HAP-1 (cell line): ENCODE results near the gene ATP8A2.

Experiments
- DNase-seq, 2 experiments: peaks; one replicate each; pipeline ENCODE4 v3.0.0-alpha.2; 2016 to 2020; ENCODE audit warnings: low spot score in 2 of 2
- H3K27me3 ChIP-seq: fragments of 250-450 bp; sonication (Bioruptor Pico); 2 replicates; pipeline ENCODE4 v1.5.1; 2020; ENCODE audit warnings: low read depth, mild to moderate bottlenecking, moderate library complexity
- H3K36me3 ChIP-seq: fragments of 250-450 bp; sonication (Bioruptor Pico); replicated peaks from 2 replicates; pipeline ENCODE4 v1.5.1; 2020; ENCODE audit warnings: mild to moderate bottlenecking
- H3K4me1 ChIP-seq: fragments of 250-450 bp; sonication (Bioruptor Pico); 2 replicates; pipeline ENCODE4 v1.5.1; 2020; ENCODE audit warnings: mild to moderate bottlenecking
- H3K4me3 ChIP-seq: fragments of 250-450 bp; sonication (Bioruptor Pico); 2 replicates; pipeline ENCODE4 v1.5.1; 2020; ENCODE audit warnings: mild to moderate bottlenecking, moderate library complexity
- H3K9me3 ChIP-seq: fragments of 250-450 bp; sonication (Bioruptor Pico); 2 replicates; pipeline ENCODE4 v1.5.1; 2020; ENCODE audit warnings: mild to moderate bottlenecking, moderate library complexity
- in situ Hi-C: fragments of 300-500 bp; cut with MboI; formaldehyde crosslinking; loops from 3 replicates; pipeline ENCODE4 v1.14.3; 2020; ENCODE audit warnings: low sequenced_read_pairs, inconsistent platforms, mixed read lengths

The ATP8A2 gene

DNA sequence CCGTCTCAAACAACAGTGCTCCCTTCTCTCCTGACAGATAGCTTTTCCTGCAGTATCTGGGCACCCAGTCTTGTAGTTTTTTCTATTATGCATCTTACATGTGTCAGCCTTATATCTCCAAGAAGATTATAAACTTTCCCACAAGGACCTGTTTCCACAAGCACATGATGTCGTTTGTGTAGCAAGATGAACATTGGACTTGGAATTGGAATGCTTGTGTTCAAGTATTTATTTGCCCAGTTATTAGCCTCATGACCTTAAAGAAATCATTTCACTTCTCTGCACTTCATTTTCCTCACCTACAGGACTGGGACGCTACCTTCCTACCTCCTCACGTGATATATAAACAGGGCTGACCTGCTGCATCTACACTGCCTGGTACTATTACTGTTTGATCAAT, 658.6 kb downstream of the ATP8A2 start:
- DNase-seq = no peak
- in situ Hi-C loops = no loop called here
- H3K9me3 ChIP-seq = no peaks in the 10 kb centered on the region

DNA sequence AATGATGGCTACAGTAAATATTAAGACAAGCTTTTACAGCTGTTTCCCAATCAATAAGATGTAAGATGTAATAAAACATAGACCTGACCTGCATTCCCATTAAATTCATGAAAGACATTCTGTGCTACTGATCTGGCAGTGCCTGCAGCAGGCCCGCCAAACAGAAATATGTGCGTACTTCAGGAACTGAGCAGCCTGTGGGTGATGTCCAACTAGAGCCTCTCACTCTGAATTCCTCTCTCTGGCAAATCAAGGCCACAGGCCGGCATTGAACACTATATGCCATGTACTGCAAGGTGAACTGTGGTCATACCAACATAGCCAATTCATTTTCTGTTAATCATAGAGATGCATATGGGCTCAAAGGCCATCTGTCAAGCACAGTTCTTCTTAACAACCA, 662.2 kb downstream of the ATP8A2 start:
- in situ Hi-C loops = no loop called here
- no peaks in the 10 kb centered on the region for H3K4me1 ChIP-seq
- no peak overlapping the region for H3K4me3 ChIP-seq
- H3K36me3 ChIP-seq = no peaks in the 10 kb centered on the region
- H3K9me3 ChIP-seq = no peaks in the 10 kb centered on the region
- H3K27me3 ChIP-seq = no peaks in the 10 kb centered on the region
- no peak for DNase-seq

More for the DNA sequence above, 658.6 kb downstream of the ATP8A2 start:
- H3K4me3 ChIP-seq = no peak overlapping the region
- H3K4me1 ChIP-seq = no peaks in the 10 kb centered on the region
- H3K27me3 ChIP-seq = no peaks in the 10 kb centered on the region
- no peaks in the 10 kb centered on the region for H3K36me3 ChIP-seq

GRCh38 chr13:26036383-26036782, 664.6 kb downstream of the ATP8A2 start:
- no peaks in the 10 kb centered on the region for H3K4me1 ChIP-seq
- no peaks in the 10 kb centered on the region for H3K36me3 ChIP-seq
- DNase-seq = no peak
- no peak overlapping the region for H3K4me3 ChIP-seq
- no peaks in the 10 kb centered on the region for H3K9me3 ChIP-seq
- in situ Hi-C loops = no loop called here
- H3K27me3 ChIP-seq = no peaks in the 10 kb centered on the region

- peak; percentile 25 to 73 for DNase-seq
- Histone ChIP-seq H3K36me3 (no peaks in the 10 kb centered on the region), H3K27me3 (no peaks in the 10 kb centered on the region), H3K9me3 (no peaks in the 10 kb centered on the region), H3K4me1 (no peaks in the 10 kb centered on the region), H3K4me3 (no peak overlapping the region)
- in situ Hi-C loops = no loop called here
These were observed 665.5 kb downstream of the ATP8A2 start for GRCh38 chr13:26037302-26037701.

DNA sequence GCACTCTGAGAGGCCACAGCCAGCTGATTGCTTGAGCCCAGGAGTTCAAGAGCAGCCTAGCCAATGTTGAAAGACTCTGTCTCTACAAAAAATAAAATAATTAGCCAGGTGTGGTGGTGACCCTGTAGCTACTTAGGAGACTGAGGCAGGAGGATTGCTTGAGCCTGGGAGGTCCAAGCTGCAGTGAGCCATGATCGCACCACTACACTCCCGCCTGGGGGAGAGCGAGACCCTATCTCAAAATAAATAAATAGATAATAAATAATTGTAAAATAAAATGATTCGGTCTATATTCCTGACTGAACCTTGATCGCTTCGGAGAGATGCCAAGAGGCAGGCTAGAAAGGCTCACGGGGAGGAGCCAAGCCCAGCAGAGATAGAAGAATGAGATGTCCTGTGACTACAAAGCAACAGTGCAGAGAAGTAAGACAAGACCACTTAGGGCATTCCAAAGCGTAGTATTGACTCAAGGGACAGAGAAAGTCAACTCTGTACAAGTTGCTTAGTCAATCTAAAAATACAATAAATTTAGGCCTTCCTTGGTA, 667.2 kb downstream of the ATP8A2 start:
- Histone ChIP-seq H3K9me3 (no peaks in the 10 kb centered on the region), H3K36me3 (no peaks in the 10 kb centered on the region), H3K4me3 (no peak overlapping the region), H3K4me1 (no peaks in the 10 kb centered on the region), H3K27me3 (no peaks in the 10 kb centered on the region)
- no peak for DNase-seq
- in situ Hi-C loops = no loop called here

DNA sequence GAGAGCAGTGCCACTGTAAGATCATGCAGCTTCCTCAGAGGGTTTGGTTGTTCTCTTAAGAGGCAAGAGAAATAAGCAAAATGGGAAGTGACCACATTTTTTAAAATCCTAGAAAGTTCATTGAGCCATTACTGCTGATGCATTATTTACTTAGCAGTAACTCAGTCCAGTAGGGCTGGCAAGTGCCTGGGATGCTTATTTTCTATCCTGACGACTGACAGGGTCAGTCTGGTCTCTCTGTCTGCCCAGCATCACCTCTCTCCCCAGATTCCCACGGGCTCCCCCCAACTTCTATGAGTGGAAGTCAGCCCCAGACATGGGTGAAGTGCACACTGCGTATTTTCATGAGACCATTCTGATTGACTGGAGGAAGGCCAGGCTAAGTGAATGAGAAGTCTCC, 669.7 kb downstream of the ATP8A2 start:
- Histone ChIP-seq H3K4me1 (no peaks in the 10 kb centered on the region), H3K9me3 (no peaks in the 10 kb centered on the region), H3K36me3 (no peaks in the 10 kb centered on the region), H3K27me3 (no peaks in the 10 kb centered on the region), H3K4me3 (no peak overlapping the region)
- no peak for DNase-seq
- in situ Hi-C loops = no loop called here

- in situ Hi-C loops = no loop called here
- H3K36me3 ChIP-seq = no peaks in the 10 kb centered on the region
These were observed 671.0 kb downstream of the ATP8A2 start for GRCh38 chr13:26042785-26043184.

GRCh38 chr13:26045142-26045541, 673.4 kb downstream of the ATP8A2 start:
- no peaks in the 10 kb centered on the region for H3K9me3 ChIP-seq
- DNase-seq = no peak
- H3K27me3 ChIP-seq = no peaks in the 10 kb centered on the region
- peaks cover 17% of the 10 kb centered on the region for H3K4me1 ChIP-seq
- H3K36me3 ChIP-seq = no peaks in the 10 kb centered on the region
- in situ Hi-C loops = no loop called here
- H3K4me3 ChIP-seq = no peak overlapping the region

More at GRCh38 chr13:26042785-26043184, 671.0 kb downstream of the ATP8A2 start:
- no peak overlapping the region for H3K4me3 ChIP-seq
- no peaks in the 10 kb centered on the region for H3K4me1 ChIP-seq
- no peak for DNase-seq
- no peaks in the 10 kb centered on the region for H3K9me3 ChIP-seq
- H3K27me3 ChIP-seq = no peaks in the 10 kb centered on the region

- Histone ChIP-seq H3K4me1 (peaks cover 17% of the 10 kb centered on the region), H3K9me3 (no peaks in the 10 kb centered on the region), H3K4me3 (no peak overlapping the region), H3K36me3 (no peaks in the 10 kb centered on the region), H3K27me3 (no peaks in the 10 kb centered on the region)
- no peak for DNase-seq
- in situ Hi-C loops = no loop called here
These were observed 674.9 kb downstream of the ATP8A2 start for GRCh38 chr13:26046639-26047038.

DNA sequence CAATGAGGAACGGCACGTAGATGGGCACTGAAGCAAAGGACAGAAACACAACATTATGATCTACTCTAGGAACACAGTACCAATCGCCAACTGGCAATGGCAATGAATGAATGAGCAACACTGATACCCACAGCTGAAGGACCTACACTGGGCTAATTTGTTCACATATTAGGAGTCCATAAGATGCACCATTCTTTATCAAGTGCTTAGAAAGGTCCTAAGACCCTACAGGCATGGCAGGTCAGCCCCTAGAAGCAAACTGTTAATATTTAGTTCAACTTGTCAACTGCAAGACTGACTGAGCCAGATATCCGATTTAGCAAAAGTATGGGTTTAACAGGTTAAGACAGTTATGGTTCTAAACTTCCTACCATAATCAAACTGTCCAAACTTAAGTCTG, 675.3 kb downstream of the ATP8A2 start:
- no peak overlapping the region for H3K4me3 ChIP-seq
- in situ Hi-C loops = no loop called here
- no peaks in the 10 kb centered on the region for H3K9me3 ChIP-seq
- no peak for DNase-seq
- no peaks in the 10 kb centered on the region for H3K27me3 ChIP-seq
- peaks cover 17% of the 10 kb centered on the region for H3K4me1 ChIP-seq
- no peaks in the 10 kb centered on the region for H3K36me3 ChIP-seq

- Histone ChIP-seq H3K4me3 (no peak overlapping the region; the same call in 1 of the 2 replicates), H3K27me3 (no peaks in the 10 kb centered on the region), H3K4me1 (peaks cover 17% of the 10 kb centered on the region), H3K9me3 (no peaks in the 10 kb centered on the region), H3K36me3 (no peaks in the 10 kb centered on the region)
- in situ Hi-C loops = no loop called here
- peak in 1 of 2 experiments; percentile 21 for DNase-seq
These were observed 677.0 kb downstream of the ATP8A2 start for GRCh38 chr13:26048741-26049140.

- no peaks in the 10 kb centered on the region for H3K9me3 ChIP-seq
- in situ Hi-C loops = loop anchor here (10.0 to 25.0 kb wide), 2 partner anchors 216 to 688 kb away; partner anchors contain the start of gene ATP8A2
- no peaks in the 10 kb centered on the region for H3K36me3 ChIP-seq
- no peak overlapping the region for H3K4me3 ChIP-seq
- H3K4me1 ChIP-seq = peaks cover 17% of the 10 kb centered on the region
- DNase-seq = no peak
- H3K27me3 ChIP-seq = no peaks in the 10 kb centered on the region
These were observed 678.9 kb downstream of the ATP8A2 start for GRCh38 chr13:26050568-26051230.

DNA sequence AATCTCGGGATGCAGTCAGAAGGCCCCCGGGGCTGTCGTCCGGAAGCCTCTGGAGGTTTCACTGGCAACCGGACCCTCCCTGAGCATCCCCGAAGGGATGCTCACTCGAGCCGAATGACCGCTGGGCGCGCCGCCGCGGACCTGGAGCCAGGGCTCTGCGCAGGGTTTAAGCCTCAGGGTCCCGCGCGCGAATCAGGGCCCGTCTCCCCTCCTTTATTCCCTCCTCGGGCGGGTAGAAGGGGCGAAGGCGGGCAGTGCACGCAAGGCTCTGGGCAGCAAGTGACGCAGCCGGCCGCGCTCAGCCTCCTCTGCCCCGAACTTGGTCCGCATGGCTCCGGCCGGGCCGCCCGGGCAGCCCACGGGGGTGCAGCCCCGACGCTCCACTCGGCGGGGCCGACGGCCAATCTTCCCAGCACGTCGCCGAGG, 679.5 kb downstream of the ATP8A2 start:
- no peak for DNase-seq
- no peak overlapping the region for H3K4me3 ChIP-seq

DNA sequence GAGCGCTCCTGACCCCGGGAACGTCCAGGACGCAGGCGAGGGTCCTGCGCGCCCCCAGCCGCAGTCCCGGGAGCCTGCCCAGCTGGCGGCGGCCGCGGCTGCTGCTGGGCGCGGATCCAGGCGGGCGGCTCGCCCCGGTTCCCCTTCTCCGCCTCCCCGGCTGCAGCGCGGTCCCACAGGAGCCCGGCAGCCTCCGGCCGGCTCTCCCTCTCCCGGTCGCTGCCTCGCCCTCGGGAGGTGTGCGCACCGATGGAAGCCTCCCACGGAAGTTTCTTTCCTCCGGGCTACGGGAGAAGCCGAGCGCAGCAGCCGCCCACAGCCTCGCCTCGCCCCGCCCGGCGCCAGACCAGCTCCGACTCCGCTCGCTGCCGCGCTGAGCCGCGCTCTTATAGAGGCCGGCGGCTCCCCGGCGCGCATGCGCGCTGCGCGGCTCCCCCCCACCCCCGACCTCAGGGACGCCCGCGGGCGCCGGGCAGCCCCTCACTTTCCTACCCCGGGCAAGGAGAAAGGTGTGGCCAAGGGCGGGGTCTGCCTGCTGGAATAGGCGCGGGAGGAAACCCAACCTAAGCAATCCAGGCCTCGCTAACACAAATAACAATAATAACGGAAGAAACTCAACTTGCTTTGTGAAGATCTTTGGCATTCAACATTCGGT, 680.0 kb downstream of the ATP8A2 start, which contains the start of gene SHISA2:
Gene SHISA2 (minus strand): TSS at position 360 of the 655 bp plus-strand sequence. CDS start 1,041 bp downstream, outside the sequence.
- H3K9me3 ChIP-seq = no peaks in the 10 kb centered on the region
- H3K36me3 ChIP-seq = no peaks in the 10 kb centered on the region
- in situ Hi-C loops = loop anchor here (10.0 to 25.0 kb wide), 2 partner anchors 217 to 689 kb away; partner anchors contain the start of gene ATP8A2
- peaks cover 17% of the 10 kb centered on the region for H3K4me1 ChIP-seq
- no peak within 1 kb of the TSS for H3K4me3 ChIP-seq
- no peaks in the 10 kb centered on the region for H3K27me3 ChIP-seq
- DNase-seq = no peak

More for the DNA sequence above, 679.5 kb downstream of the ATP8A2 start:
- Histone ChIP-seq H3K4me1 (peaks cover 17% of the 10 kb centered on the region), H3K9me3 (no peaks in the 10 kb centered on the region), H3K27me3 (no peaks in the 10 kb centered on the region), H3K36me3 (no peaks in the 10 kb centered on the region)
- in situ Hi-C loops = loop anchor here (10.0 to 25.0 kb wide), 2 partner anchors 216 to 689 kb away; partner anchors contain the start of gene ATP8A2
